NCI-H2171 (cell line): ENCODE data around the gene GNAS-AS1.
"Not testable (repeated sequence)": the region's sequence is repeated elsewhere in the genome, so short reads cannot be mapped to it uniquely, and the experiment has no call there.

Experiments
- DNase-seq: peaks from one replicate; lab custom pipeline; 2025; lab: John Stamatoyannopoulos, UW

Gene GNAS-AS1

GRCh38 chr20:58835231-58835630 is 15.5 kb downstream of the GNAS-AS1 start:
- no peak for DNase-seq

- no peak for DNase-seq
Measured at GRCh38 chr20:58833921-58834320, 16.8 kb downstream of the GNAS-AS1 start.

- DNase-seq: no peak
Measured at GRCh38 chr20:58832457-58832856, 18.2 kb downstream of the GNAS-AS1 start.

- no peak for DNase-seq
Measured at GRCh38 chr20:58829531-58829941, 21.2 kb downstream of the GNAS-AS1 start.

- not testable (repeated sequence) for DNase-seq
Measured at GRCh38 chr20:58828804-58829203, 21.9 kb downstream of the GNAS-AS1 start.

- DNase-seq: no peak
Measured at GRCh38 chr20:58828136-58828535, 22.6 kb downstream of the GNAS-AS1 start.

GRCh38 chr20:58826271-58826670 is 24.4 kb downstream of the GNAS-AS1 start:
- DNase-seq: no peak

GRCh38 chr20:58825450-58825849 is 25.3 kb downstream of the GNAS-AS1 start:
- DNase-seq: no peak

- DNase-seq: no peak
Measured at GRCh38 chr20:58824843-58825242, 25.9 kb downstream of the GNAS-AS1 start.

GRCh38 chr20:58822748-58823730 is 27.7 kb downstream of the GNAS-AS1 start:
- DNase-seq: no peak

GRCh38 chr20:58822149-58822548 is 28.6 kb downstream of the GNAS-AS1 start:
- DNase-seq: no peak

- DNase-seq: not testable (repeated sequence)
Measured at GRCh38 chr20:58820515-58820914, 30.2 kb downstream of the GNAS-AS1 start.

- DNase-seq: no peak
Measured at GRCh38 chr20:58819921-58820320, 30.8 kb downstream of the GNAS-AS1 start.

- DNase-seq: no peak
Measured at GRCh38 chr20:58818586-58819285, 32.0 kb downstream of the GNAS-AS1 start.

GRCh38 chr20:58817748-58818147 is 33.0 kb downstream of the GNAS-AS1 start:
- no peak for DNase-seq

- DNase-seq: no peak
Measured at GRCh38 chr20:58816957-58817651, 33.6 kb downstream of the GNAS-AS1 start.

- no peak for DNase-seq
Measured at GRCh38 chr20:58816051-58816450, 34.7 kb downstream of the GNAS-AS1 start.

- no peak for DNase-seq
Measured at GRCh38 chr20:58815448-58815847, 35.3 kb downstream of the GNAS-AS1 start.

GRCh38 chr20:58813369-58813768 is 37.3 kb downstream of the GNAS-AS1 start:
- no peak for DNase-seq

- no peak for DNase-seq
Measured at GRCh38 chr20:58811334-58811733, 39.4 kb downstream of the GNAS-AS1 start.

- no peak for DNase-seq
Measured at GRCh38 chr20:58810879-58811250, 39.8 kb downstream of the GNAS-AS1 start.

- DNase-seq: no peak
Measured at GRCh38 chr20:58810116-58810878, 40.4 kb downstream of the GNAS-AS1 start.
